Prostate gland (tissue), 2 donors: ENCODE measurements around the gene HDAC3.

Experiments used
- POLR2A ChIP-seq: fragments of 450-650 bp; IDR thresholded peaks from one replicate; pipeline ENCODE4 v1.6.1; 2016; ENCODE audit warnings: antibody characterized with exemption, mild to moderate bottlenecking
- TF ChIP-seq, protein P1 (sequence below), 4 experiments: fragments of 200-600 bp in 2 of 4; fragments of 450-650 bp in 2 of 4; sonication (generic) in 2 of 4; IDR thresholded peaks; 1 replicate in 3 of 4; 2 replicates in 1 of 4; pipeline ENCODE4 v1.5.1; 2016 to 2019; ENCODE audit warnings: antibody characterized with exemption in 4 of 4, mild to moderate bottlenecking in 2 of 4, moderate library complexity in 2 of 4

GRCh38 chr5:141615991-141616720 lies 20.5 kb downstream of the HDAC3 start:
- TF ChIP-seq, protein P1, sequence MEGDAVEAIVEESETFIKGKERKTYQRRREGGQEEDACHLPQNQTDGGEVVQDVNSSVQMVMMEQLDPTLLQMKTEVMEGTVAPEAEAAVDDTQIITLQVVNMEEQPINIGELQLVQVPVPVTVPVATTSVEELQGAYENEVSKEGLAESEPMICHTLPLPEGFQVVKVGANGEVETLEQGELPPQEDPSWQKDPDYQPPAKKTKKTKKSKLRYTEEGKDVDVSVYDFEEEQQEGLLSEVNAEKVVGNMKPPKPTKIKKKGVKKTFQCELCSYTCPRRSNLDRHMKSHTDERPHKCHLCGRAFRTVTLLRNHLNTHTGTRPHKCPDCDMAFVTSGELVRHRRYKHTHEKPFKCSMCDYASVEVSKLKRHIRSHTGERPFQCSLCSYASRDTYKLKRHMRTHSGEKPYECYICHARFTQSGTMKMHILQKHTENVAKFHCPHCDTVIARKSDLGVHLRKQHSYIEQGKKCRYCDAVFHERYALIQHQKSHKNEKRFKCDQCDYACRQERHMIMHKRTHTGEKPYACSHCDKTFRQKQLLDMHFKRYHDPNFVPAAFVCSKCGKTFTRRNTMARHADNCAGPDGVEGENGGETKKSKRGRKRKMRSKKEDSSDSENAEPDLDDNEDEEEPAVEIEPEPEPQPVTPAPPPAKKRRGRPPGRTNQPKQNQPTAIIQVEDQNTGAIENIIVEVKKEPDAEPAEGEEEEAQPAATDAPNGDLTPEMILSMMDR (IDR thresholded peaks at IDR 0.05): no peak
- TF ChIP-seq POLR2A: no peak
